Measurements from ENCODE around the gene CACNA1G.
A peak's percentile ranks its signal among the peaks of the same experiment; 100 is the strongest.

The CACNA1G gene

DNA sequence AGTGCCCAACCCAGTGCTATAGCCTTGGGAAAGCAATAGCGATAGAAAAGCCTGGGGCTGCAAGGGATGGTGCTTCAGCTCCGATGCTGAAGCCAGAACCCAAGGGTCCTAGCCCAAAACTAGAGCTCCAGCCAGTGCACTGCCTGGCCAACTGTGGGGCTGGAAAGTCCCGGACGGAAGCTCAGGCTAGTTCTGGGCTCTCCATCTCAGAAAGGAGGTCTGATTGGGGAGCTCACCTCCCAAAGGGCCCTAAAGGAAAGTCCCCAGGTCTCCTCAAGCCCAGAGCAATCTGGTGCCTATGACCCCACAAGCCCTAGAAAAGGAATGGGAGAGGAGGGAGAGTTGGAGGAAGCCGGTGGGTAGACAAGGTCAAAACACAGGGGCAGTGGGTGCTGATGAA is 72.1 kb downstream of the CACNA1G start:
- DNase-seq (ENCODE audit: low spot score) = no peak

- no peak for DNase-seq (ENCODE audit: low spot score)
These were observed 73.2 kb downstream of the CACNA1G start for GRCh38 chr17:50633683-50634082.

- no peak for DNase-seq (ENCODE audit: low spot score)
These were observed 73.9 kb downstream of the CACNA1G start, which contains the start of gene ABCC3 for GRCh38 chr17:50634224-50634914. Gene ABCC3, plus strand, starts transcription at chr17:50634881. Its CDS starts 56 bp downstream, at chr17:50634937.

DNA sequence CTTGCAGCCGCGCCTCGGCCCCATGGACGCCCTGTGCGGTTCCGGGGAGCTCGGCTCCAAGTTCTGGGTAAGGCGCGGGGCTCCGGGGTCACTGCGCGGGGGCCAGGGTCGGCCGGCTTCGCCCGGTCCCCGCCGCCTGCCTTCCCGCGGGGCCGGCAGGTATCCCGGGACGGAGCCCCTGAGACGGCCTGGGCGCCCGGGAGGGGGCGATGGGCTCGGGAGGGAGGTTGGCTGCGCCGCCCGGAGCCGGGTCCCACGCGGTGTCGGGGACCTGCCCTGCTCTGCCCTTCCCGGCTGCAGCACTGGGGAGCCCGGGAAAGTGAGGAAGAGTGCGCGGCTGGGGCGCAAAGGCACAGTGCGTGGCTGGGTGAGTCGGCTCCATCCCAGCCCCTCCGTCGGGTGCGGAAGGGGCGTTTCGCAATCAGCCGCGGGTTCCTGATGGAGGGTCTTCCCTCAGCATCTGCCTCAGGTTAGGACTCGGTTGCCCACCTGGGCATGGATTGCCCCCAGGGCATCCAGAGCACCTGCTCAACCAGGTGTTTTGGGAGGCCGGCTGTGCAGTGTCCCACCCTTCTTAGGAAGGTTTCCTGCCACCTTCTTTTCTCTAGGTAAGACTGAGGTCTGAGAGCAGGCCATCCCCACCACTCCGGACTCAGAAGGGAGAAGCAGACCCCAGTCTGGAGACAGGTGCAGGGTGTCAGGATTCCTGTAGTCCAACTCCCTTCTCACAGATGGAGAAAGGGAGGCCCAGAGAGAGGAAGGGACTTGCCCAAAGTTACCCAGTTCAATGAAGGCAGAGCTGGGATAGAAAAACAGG is 74.6 kb downstream of the CACNA1G start:
- no peak for DNase-seq (ENCODE audit: low spot score)

DNA sequence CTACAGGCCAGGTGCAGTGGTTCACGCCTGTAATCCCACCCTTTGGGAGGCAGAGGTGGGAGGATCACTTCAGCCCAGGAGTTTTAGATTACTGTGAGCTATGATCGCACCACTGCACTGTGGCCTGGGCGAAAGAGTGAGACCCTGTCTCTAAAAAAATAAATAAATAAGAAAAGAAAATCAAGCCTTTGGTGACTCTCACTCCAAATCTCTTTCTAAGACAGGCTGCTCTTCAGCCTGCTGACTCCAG is 75.1 kb downstream of the CACNA1G start:
- DNase-seq (ENCODE audit: low spot score) = no peak

- no peak for DNase-seq (ENCODE audit: low spot score)
These were observed 75.7 kb downstream of the CACNA1G start for GRCh38 chr17:50635982-50636803.

- no peak for DNase-seq (ENCODE audit: low spot score)
These were observed 76.3 kb downstream of the CACNA1G start for GRCh38 chr17:50636804-50637195.

DNA sequence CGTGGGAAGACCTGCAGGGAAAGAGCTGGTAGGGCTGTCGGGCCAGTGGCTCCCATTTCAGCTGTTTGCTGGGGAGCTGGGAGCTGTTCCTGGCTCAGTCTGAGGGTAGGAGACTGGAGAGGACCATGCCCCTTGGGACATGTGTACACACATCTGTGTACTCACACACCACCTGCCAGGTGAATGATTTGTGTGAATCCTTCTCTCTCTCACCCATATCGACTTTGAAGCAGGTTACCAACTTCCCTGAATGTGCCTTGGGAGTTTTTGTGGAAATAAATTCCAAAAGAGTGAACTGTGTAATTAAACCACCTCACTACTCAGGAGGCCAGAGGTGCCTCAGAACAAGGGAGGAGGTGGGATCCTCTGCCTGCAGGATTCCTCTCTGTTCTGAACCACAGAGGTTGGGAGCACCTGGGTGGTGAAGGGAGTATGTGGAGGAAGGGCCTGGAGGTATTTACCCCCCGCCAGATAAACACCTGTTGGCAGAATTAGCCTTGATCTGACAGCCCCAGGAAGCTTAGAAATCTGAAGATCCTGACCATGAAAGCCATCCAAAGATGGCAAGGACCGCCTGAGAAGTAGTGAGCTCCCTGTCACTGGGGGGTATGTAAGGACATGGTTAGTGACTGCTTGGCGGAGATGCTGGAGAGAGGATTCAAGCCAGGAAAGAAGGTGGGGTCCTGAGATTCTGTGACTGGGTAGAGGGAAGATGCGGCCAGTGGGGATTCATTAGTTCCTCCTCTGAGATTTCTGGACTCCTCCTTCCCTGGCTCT is 77.5 kb downstream of the CACNA1G start:
- no peak for DNase-seq (ENCODE audit: low spot score)

- DNase-seq (ENCODE audit: low spot score) = no peak
These were observed 78.1 kb downstream of the CACNA1G start for GRCh38 chr17:50638606-50638965.

DNA sequence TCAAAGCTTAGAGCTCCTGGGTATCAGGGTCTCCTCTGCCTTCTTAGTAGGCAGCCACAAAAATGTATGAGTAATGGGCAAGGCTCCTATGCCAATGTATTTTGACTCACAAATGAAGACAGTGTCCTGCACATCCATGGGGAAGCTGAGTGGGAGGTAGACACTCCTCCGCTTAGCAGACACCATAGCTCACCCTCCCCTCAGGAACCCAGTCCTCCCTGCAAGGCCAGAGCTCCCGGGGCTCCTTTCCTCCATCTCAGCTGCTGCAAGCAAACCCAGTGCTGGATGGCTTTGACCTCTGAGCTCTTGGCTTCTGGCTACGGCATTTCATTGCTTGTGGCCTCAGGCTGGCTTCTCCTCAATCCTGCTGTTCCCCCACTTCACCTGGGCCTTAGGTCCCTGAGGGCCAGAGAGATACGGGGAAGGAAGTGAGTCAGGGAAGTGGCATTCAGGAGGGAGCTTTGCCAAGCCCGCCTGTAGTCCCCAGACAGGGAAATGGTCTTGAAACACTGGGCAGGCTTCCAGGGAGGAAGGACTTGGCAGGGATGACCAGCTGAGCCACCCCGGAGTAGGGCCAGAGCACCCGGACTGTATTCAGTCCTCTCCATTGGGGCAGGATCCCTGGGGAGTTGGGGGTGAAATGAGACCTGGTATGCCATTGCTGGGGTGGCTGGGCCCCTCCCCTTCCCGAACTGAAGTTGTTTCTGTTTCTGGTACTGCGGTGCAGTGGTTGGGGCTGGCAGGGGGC is 78.6 kb downstream of the CACNA1G start:
- DNase-seq (ENCODE audit: low spot score) = peak; percentile 86

- peak; percentile 56 for DNase-seq (ENCODE audit: low spot score)
These were observed 80.3 kb downstream of the CACNA1G start for GRCh38 chr17:50640686-50641351.

DNA sequence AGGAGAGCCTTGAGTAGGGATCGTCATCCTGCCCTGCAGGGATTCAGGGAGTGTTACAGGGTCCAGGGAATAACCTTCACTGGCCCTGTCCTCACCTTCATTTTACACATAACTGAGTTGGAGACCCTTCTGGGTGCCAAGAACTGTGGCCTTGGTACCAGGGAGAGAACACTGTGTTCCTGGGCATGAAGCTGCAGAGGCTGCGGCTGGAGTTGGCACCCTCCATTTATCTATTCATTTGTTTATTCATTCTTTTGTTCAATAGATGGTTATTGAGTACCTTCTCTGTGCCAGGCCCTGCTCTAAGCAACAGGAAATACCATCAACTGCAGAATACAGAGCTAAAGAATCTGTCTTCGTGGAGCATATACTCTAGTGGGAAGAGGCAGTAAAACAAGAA is 80.8 kb downstream of the CACNA1G start:
- no peak for DNase-seq (ENCODE audit: low spot score)

DNA sequence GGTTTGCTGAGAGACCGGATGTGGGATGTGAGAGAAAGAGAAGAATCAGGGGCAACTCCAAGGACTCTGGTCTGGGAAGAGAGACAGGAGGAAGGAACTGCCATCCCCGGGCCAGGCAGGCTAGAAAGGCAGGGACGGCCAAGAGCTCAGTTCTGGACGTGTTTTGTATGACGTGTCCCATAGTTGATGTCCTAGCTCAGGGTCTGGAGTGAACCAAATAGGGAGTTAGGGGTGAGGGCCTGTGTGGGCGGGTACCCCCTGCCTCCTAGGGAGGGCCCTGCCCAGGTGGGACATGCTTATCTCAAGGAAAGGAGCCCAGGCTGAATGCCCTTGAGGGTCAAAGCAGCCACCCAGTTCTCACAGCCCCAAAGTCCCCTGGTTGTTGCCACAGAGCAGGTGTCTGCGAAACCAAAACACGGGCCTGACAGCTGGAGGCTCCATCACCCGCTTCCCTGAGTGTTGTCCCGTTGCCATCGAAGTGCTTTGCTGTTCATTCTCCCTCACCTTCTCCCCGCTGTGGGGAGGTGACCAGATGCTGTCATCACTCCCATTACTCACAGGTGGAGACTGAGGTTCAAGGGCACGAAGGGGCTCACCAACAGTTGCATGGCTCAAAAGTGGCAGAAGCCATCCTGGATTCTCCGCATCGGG is 81.7 kb downstream of the CACNA1G start:
- no peak for DNase-seq (ENCODE audit: low spot score)

DNA sequence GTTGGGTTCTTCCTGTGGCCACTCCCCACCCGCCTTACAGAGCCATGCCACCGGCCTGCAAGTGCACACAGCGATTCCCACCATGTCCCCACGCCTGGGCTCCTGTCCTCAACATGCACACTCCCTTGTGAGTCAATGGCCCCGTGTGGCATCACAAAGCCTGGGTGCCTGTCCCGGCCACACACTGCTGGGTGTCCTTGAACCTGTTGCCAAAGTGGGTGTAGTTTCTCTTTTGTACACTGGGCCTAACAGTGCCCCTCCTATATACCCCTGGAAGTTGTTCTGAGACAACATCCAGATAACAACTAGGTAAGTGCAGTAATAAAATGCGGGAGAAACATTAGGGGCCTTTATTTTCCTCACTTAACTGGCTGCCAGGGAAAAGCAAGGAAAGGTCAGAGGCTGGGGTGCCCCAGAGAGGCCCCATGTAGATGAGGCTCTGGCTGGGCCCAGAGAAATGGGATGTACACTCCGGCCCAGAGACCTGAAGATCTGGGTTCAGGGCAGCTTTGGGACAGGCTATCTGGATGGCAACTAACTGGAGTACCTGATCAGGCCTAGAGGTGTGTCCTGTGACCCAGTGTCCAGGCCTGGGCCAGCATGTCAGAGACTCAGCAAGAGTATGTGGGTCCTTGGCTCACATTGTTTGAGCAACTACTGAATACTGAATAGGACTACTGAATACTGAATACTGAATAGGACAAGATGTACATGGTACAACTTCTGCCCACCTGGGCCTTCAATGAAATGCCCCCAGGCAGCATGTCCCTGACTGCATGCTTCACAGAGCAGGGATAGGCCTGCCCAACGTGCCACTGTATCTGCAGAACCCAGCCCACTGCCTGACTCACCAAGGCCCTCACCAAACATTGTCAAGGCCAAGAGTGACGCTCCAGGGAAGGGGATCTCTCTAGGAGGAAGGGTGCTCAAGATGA is 82.5 kb downstream of the CACNA1G start:
- no peak for DNase-seq (ENCODE audit: low spot score)

DNA sequence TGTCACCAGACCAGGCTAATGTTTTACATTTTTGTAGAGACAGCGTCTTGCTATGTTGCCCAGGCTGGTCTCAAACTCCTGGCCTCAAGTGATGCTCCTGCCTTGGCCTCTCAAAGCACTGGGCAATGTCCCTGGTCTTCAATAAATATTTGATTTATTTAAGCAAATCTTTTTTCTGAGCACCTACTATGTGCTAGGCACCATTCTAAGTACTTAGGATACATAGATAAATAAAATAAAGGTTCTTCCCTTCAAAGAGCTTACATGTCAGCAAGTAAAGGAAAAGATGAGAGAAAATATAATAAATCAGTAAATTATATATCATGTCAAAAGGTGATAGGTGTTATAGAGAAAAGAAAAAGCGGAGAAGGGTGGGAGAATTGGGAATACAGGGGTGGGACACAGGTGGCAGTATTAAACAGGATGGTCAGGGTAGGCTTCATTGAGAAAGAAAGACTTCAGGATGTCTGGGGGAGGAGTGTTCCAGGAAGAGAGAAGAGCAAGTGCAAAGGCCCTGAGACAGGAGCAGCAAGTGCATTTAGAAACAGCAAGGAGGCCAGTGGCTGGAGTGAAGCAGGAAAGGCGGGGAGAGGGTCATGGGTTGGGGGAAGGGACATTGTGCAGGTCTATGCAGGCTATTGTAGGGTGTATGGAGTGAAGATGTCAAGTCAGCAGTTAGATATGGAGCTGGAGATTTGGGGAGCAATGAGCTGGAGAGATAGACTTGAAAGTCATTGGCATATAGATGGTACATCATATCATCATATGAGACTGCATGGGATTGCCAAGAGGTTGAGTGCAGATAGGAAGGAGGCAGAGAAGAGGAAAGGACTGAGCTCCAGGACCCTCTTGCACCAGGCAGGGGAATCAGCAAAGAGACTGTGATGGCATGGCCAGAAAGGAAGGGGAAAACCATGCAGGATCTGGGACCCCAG is 85.5 kb downstream of the CACNA1G start:
- DNase-seq (ENCODE audit: low spot score) = no peak

DNA sequence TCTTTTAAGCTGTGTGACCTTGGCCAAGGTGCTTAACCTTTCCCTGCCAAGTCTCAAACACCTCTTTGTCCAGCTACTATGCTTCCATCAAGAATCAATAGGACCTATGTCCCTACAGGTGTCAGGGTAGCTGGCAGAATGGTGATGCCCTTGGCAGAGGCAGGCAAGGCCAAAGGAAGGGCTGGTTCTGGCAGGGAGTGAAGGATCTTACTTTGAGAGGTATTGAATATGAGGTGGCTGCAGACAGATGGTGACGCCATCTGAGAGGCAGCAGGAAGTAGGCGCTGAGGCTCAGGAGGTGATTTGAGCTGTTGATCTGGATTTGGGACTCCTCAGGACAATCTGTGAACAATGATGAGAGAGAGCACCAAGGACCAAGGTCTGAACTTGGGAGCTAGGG is 86.7 kb downstream of the CACNA1G start:
- DNase-seq (ENCODE audit: low spot score) = no peak

DNA sequence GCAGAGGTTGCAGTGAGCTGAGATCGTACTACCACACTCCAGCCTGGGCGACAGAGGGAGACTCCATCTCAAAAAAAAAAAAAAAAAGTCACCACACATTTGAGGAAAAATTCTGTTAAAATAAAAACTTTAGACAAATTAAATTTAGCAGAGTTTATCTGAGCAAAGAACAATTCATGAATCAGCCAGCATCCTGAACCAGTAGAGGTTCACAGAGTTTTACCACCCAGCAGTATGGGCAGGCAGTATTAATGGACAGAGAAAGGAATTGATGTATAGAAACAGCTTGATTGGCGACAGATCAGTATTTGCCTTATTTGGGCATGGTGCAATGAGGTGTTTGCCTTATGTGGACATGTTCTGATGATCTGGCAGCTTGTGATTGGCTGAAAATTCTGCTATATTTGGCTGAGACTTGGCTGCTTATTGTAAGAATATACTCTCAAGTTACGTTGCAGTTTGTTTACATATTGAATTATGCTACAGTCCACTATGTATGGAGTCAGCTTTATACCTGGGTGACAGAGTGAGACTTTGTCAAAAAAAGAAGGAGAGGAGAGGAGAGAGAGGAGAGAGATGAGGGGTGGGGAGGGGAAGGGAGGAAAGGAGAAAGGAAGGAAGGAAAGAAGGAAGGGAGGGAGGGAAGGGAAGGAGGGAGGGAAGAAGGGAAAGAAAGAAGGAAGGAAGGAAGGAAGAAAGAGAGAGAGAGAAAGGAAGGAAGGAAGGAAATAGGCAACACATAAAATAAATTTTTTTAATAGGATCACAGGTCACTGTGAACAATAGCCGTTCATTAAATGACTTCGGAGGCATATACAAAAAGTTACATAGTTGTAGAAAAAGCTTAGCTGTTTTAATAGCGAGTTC is 88.8 kb downstream of the CACNA1G start:
- DNase-seq (ENCODE audit: low spot score) = no peak

Measured in Ammon's horn (tissue), 1 donor.